HG02852 (cell line): ENCODE data around the gene BMP5.

ENCODE experiments used
- ATAC-seq: cut with Tn5 transposase; IDR thresholded peaks from one replicate; pipeline ENCODE4 v1.9.1; 2021; ENCODE audit warnings: mild to moderate bottlenecking, moderate library complexity; ENCODE audit not compliant: unreplicated experiment

Gene BMP5

DNA sequence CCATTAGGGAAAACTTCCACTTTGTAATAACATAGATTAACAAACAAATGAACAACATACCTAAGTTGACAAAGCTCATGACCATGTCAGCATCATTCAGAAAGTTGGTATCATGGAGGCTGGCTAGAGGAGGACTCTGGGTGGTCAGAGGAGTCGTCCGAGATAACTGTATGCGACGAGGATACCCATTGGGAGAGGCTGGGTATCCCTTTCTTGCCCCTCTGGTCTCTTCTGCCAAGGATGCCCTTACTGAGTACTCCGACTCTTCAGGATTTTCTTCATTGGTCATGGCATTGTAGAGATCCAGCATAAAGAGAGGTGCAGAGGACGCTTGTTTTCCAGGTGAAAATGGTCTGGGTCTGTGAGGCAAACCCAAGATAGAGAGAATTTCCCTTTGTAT, 1.1 kb downstream of the BMP5 start:
- ATAC-seq, result no peak

DNA sequence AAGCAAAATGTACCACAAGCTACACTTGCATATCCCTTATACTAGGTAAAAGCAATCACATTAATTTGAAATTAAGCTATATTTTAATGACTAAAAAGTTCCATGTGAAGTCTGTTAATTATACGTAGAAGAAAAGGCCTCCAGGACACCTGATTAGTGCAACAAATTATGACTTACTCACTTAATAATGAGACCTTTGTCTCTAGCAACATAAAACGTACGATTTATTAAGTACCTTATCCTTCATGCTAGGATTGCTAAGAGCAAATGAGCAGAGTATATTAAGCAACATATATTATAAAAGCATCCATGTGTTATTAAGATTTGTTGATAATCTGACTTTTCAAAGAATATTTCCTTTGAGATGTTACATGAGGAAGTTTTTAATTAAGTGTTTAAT, 2.5 kb downstream of the BMP5 start:
- no peak for ATAC-seq

DNA sequence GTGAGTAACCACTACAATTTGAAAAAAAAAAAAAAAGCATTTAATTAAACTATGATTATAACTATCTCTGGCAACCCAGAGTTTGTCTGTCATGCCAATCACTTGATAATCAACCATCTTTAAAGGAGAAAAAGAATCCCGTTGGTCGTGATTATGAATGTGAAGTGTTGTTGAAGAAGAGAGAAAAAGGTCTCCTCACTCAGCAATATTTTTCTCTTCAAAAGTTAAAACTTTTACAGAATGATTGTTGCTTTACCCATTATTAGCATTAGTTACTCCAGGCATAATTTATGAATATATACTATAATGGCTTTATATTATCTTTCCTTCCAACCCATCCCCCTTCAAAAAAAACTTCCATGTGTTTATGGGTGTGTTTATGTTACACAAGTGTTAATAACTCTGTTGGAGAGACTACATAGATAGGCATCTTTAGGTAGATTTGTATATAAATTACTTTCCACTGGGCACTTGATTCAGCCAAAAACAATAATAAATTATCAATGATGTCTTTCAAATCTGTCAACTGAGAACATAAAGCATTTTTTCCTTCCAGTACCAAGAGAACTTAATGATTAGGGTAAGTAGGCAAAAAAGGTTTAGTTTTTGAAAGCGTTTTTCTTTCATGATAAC, 5.1 kb downstream of the BMP5 start:
- no peak for ATAC-seq

DNA sequence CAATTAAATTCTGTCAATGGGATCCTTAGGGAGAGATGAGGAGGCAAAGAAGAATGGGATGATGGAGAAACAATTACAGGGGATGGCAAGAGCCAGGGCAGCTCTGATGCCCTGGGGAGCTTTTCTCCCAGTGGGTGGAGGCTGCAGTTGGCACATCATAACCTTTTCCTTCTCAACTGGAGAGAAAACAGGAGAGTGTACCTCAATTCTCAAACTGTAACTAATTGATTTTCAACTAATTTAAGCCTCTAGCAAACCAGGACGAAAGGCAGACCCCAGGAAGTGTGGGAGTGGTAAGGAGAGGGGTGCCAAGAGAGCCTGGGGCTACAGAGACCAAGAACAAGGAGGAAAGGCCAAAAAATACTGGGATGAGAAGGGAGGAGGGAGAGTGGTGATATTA, 5.7 kb downstream of the BMP5 start:
- no peak for ATAC-seq

DNA sequence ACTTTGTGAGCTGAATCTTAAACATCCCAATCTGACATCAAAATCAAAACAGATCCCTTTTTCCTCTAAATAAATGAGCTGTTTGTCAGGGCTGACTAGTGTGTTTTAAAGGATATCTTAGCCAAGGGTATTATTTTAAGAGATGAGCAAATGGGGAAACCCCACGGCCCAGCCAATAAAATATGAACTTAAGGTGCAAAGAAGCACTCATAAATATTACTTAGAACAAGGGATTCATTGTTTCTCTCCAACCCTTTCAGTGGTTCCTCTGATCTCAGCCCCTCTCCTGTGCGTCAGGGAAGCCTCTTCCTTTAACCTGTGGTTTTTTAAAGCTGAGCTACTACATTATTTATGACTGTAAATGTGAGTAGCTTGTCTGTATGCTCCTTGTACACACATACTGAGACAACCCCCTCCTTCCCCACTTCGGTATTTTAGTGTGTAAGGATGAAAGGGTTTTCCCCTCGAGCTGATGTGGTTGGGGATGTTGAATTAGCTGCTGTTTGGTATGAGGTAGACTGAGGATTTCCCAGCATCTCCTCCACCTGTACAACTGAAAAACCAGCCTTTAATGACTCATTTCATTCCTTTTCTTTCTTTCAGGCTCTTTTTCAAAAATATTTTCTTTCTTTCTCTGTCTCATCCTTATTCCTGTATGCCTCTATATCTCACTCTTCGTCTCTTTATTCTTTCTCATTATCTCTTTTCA, 6.5 kb downstream of the BMP5 start:
- ATAC-seq, result peak; percentile 97

DNA sequence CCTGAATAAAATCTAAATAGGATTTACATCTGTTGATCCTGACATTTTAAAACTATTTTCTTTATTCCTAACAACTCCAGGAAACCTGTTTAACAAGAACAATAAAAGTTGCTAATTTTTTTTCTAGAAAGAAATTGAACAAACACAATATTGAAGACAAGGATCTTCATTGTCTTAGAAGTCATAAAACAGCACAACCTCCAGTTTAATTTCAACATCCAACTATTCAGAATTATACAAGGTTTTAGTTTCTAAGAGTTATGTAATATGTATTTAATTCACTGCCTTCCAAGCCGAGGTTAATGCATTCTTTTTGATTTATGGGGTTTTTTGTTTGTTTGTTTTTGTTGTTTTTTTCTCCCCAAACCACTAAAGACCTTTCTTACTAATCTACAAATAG, 7.2 kb downstream of the BMP5 start:
- no peak for ATAC-seq

DNA sequence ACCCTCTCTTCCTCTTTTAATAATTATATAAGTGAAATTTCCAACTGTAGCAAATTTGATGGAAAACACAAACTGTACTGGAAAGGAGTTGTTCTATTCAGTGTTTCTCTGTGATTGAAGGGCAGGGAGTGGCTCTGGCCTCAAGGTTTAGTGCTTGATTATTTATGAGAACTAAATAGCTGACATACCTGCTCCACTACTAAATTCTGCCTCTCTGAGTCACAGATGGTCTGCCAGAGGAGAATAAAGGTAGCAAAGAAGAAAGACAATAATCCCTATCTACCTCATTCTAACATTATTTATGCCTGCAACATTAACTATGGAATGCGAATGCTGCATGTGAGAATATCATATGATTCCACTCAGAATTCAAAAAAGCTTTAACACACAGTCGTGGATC, 9.3 kb downstream of the BMP5 start:
- ATAC-seq, result no peak

DNA sequence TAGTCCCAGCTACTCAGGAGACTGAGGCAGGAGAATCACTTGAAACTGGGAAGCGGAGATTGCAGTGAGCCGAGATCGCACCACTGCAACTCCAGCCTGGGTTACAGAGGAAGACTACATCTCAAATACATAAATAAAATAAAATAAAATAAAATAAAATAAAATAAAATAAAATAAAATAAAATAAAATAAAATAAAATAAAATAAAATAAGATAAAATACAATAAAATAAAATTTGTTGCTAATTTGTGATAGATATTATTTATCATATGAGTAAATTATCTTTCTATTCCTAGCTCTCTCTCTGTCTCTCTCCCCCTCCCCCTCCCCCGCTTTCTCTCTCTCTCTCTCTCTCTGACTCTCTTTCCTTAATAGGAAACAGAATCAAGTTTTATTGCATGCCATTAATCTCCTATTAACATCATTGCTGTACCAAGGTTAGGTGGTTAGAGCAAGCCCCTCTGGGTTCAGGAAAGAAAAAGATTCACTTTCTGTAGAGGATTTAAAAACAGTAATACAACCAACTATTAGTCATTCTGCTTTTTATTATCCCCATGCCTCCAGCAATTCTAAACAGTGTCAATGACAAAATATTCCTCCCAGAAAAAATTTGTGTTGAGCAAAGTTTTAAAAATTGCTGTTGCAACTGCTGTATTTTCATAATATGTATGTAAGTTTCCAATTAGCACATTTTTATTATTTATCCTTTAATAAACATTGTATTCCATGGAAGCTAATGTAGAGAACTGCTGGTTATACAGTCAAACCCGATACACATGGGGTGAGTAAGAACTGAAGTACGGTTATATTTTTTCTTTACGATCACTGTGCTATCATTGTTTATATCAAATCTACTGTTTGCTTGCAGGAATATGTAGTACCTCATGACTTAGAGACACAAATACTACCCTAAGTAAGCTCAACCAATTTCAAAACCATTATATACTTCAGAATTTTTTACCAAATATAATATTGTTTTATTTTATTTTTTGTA, 22.1 kb downstream of the BMP5 start:
- ATAC-seq, result no peak

DNA sequence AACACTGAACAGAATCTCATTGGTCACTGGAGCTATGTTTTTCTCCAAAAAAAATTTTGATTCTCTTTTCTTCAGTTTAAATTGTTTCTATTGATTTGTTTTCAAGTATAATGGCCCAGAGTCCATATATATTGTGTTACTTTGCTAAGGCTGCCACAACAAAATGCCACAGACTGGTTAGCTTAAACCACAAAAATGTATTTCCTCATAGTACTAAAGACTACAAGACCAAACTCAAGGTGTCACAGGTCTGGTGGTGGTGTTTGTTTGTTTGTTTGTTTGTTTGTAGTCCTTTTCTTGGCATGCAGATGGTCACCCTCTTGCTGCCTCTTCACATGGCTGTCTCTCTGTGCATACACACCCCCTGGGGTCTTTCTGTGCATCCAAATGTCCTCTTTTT, 34.0 kb downstream of the BMP5 start:
- ATAC-seq, result no peak

DNA sequence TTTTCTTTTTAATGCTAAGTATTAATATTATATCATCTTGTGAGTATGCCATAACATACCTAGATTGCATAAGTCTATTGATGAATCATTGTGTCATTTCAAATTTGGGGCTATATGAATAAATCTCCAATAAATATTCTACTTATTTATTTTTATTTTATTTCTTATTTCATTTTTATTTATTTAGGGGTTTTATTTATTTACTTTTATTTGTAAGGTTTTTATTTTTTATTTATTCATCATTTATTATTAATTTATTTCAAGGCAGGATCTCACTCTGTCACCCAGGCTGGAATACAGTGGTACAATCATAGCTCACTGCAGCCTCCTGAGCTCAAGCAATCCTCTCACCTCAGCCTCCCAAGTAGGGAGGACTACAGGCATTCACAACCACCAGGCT, 36.3 kb downstream of the BMP5 start:
- no peak for ATAC-seq

DNA sequence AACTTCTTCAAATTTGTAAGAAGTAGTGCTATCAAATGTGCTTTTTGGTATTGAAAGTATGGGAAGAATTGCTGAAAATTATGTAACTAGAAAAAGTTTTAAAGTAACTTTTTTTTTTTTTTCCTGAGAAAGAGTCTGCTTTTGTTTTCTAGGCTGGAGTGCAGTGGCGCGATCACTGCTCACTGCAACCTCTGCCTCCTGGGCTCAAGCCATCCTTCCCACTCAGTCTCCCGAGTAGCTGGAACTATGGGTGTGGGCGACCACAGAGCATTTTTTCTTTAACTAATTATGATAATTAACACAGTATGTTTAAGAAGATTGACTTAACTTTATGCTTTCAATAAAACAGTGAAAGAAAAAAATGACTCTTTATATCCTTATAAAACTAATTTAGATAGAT, 38.4 kb downstream of the BMP5 start:
- no peak for ATAC-seq

DNA sequence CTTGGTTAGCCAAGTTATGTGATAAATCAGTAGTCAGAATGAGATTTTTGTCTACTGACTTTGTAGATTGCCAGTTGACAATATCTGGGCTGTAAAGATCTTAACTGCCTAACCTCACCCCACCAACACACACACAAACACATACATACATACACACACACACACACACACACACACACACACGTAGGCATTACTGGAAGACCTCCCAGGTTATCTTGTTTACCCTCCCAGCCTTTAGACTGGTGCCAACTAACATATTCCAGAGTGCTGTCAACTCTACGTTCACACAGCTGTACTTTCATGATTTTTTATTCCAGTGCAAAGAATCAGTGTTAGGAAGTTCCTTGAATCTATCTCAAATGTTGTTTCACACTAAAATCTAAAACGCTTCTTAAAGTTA, 38.9 kb downstream of the BMP5 start:
- ATAC-seq, result no peak

DNA sequence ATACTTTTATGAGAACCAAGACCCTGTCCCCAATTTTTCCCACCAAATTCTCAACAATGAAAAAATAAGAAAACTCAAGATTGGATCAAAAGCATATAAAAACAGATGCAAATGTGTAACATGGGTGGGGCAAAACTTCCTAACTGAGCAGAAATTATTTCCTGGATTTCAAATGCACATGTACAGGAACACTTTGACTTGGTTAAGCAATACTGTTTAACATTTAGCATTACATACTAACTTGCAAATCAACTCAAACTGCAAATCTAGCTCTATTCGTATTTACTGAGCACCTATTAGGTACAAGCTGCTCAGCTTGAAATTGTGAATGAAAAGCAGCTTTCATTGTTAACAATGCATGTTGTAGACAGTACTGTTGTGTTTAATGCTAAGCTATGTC, 40.2 kb downstream of the BMP5 start:
- ATAC-seq, result no peak

DNA sequence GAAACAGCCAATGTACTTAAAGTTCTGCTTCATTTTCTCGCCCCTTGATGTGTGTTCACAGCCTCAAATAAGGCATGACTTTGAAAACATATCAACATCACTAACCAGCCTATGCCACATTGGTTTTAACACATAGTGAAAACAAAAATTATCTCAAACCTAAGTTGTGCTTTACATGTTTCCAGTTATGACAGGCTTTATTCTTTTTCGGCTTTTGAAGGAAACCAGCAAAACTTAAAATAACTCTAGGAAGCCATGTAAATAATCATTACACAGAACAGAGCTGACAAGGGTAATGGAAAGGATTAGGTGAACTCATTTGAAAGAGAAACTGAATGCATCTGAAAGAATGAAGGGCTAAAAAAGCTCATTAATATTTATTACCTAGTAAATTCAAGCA, 42.1 kb downstream of the BMP5 start:
- ATAC-seq, result no peak

DNA sequence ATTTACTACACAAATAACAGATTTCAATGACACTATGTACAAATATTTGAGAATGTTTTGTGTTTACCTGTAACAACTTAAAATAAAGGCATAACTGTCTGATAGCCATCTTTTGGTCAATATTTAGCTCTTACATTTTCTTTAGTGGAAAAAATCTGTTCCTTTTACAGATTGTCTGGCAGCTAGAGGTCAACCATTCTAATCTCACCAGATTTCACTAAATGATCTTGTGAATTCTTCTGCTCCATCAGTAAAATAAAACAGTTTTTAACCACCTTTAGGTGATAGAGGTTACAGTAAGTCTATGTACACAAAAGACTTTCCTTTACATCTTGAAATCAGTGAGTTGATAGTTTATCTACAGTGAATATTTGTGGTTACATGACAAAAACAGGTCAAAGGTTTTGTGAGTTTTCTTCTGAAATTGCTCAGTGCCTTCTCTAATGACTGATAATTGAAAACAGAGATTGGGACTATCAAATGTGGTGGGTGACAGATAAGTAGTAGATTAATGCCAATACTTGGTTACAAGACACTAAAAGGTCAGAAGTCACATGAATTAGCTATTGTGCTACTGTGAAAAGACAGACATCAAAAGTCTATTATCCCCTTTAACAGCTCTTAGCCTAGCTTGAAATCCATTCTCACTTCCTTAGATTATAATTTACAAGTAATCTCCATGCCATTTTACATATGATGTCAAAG, 47.4 kb downstream of the BMP5 start:
- no peak for ATAC-seq

DNA sequence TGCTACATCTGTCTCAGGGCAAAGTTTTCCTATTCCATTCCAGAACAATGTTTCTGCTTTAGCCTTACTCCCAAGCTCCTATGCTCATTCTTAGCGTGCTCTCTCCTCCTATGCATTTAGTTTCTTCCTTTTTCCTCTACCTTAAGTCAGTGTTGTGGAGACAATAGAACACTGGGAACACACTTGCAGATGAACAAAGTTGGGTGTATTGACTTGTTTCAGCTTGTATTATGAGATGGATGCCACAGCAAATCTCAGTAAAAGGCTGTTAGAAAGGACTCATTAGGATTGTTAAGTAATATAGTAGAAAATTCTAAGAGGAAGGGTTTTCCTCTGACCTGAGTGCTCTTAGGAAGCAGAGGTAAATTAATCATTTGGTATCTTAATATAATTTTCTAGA, 48.4 kb downstream of the BMP5 start:
- ATAC-seq, result no peak

DNA sequence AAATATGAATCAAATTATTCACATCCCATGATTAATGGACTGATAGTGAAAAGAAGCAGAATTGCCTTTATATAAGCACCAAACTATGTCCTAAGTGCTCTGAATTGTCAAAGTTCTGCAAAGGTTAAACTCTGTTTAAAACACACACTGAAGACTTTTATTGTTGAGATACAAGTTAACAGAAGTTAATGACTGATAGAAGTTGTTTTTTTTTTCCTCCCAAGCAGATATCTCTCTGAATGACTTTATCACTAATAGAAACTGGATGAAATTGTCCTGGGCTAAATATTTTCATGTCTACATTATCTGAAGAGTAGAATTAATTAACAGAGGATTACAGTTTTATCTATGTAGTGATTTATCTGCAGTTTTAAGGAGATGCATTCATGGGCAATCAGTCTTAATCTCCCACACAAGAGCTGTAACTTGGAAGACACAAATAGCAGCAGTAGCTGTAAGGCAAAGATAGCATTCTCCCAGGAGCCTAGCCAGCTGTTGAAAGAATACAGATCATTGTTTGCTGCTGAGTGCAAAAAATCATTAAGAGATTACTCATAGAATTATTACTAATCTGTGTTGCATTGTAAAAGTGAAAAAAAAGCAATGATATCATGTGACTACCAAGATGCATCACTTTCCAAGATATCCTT, 49.9 kb downstream of the BMP5 start:
- no peak for ATAC-seq

DNA sequence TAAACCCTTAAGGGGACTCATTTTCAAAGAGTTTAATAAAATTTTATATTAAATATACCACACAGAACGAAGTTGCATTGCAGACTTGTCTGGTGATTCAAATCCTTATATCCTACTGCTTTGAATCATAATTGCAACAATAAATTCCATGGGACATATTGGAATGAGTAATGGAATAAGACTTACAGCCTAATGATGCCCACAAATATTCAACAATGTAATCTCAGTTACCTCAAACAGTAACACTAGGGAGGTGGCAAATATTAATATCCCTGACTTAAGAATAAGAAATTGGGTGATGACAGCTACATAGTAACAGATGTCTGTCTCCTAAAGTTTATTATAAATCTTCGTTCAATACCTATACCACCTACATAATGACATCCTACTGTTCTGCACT, 52.6 kb downstream of the BMP5 start:
- no peak for ATAC-seq

DNA sequence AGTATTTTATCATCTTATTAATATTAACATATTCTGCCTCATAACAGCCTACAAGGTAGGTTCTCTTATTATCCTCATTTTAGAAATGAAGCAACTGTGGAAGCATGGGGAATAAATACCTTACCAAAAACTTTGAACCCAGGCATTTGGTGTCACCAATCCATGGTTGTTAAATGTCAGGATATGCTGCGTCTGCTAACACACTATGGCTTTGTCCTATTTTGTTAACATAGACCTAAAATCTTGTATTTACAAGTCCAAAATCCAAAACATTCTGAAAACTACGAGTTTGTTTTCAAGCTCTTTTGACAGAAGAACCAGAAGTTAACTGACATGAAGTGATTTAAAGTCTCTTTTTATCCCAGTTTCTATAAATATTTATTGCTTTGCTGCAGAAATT, 53.4 kb downstream of the BMP5 start:
- ATAC-seq, result no peak

DNA sequence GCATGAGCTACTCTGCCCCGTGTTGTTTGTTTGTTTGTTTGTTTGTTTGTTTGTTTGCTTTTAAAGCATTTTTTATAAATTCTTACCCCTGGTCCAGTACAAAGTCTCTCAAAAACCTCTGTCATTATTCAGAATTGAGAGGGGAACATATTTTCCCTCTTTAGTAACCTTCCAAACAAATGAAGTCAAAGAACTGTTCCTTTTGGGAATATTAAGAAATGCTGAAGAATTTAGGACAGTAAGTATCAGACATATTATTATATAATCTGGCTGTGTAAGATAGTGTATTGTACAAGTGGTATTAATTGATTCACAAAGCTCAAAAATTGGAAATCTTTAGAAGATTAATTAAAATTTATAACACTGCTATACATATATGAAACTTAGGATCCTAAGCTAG, 54.7 kb downstream of the BMP5 start:
- no peak for ATAC-seq

DNA sequence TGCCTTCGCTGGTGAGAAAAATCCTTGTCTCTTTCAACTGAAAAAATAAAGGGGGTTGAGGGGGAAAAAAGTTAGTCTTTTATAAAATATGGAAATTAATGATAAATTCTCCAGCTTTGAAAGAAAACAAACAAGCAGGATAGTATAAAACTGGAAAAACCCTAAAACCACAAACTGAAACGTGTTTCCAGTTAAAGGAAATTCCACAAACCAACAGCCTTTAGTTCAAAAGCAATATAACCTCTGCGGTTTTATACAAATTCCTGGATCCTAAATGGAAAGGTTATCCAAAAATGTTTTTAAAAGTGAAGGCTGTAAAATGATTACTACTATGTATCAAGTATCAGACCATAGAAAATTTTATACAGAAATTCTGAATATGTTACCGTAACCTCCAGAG, 55.6 kb downstream of the BMP5 start:
- no peak for ATAC-seq
